CD4-positive, alpha-beta T cell treated with Interleukin-17A for 1 hour (primary cell): ENCODE data around the gene CNTNAP5.

Source experiments
- DNase-seq: peaks from one replicate; pipeline ENCODE4 v3.0.0-alpha.2; 2020

Gene CNTNAP5

GRCh38 chr2:124272261-124272841 is 247.3 kb downstream of the CNTNAP5 start:
- no peak for DNase-seq

GRCh38 chr2:124281541-124281940 is 256.5 kb downstream of the CNTNAP5 start:
- no peak for DNase-seq

DNA sequence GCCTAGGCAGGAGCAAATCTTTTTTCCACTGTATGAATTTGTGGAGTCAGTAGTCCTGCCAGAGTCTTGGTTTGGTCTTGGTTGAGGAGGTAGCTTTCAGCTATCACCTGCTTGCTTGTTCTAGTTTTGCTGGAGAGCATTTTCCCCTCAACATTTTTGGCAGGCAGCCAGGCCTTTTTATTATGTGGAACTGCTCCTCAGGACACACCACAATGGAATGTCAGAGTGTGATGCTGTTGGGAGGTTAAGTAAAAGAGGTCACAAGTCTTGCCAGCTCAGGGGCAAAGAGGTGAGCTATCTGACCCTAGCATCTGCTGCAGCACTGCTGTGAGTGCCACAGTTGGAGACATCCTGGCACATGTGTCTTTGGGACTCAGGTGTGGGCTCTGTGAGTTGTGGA is 258.0 kb downstream of the CNTNAP5 start:
- DNase-seq: no peak

DNA sequence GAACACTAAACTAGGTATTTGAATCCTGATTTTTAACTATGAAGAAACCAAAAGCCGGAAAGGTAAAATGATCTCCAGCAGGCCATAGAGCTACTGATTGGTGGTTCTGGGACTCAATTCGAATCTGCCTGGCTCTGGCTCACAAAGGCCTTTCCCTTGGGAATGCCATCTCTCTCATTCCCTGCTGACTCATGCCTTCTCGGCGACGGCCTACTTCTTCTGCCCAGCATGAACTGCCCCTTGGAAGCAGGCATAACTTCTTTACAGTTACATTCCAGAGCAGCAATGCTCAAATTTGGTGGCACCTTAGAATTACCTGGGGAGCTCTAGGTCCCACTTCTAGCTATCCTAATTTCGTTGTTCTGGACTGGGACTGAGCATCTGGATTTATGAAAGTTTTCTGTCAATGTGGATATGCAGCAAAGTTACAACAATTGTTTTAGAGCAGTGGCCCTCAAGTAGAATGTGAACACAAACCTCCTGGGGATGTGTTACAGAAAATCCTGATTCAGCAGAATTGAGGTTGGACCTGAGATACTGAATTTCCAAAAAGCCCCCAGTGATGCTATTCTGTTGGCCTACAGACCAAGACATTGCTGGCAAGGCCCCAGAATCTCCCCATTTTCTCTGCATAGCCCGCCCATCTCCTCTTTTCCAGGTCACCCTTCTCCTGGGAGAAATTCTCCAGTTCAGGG is 261.1 kb downstream of the CNTNAP5 start:
- DNase-seq: no peak

DNA sequence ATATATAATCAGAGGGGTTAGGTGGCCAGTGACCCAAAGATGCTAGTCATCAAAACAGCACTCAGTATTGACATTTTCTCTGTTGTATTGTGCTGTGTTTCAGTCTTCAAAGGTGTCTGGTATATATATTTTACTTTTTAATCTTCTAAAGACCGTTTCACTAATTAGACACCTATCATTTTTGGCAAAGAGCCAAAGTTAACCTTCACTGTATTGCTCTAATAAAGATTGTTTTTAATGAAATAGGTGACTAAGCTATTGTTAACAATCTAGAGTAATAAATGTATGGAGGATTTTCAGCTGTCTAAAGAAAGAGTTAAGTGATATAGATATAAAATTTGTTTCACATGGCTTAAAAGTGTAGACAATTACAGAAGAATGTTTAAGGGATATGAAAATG is 264.0 kb downstream of the CNTNAP5 start:
- no peak for DNase-seq

GRCh38 chr2:124289615-124290014 is 264.5 kb downstream of the CNTNAP5 start:
- DNase-seq: no peak

DNA sequence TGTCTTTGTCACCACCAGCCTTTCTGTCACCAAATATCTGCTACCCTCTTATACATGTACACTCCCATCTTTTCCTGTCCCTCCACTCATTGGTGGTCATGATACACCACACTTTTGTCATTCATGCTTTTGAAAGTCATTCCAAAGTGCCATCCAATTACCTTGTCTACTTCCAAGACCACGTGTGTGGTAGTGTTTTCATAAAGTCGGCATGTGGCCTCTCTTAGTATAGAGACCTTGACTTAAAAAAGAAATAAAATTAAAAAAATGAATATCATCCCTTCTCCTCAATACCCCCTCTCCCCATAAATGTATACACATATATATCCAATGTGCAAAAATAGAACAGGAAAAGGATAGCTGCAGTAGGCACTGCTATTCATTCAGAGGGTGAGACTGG is 271.4 kb downstream of the CNTNAP5 start:
- DNase-seq: no peak

GRCh38 chr2:124301915-124302314 is 276.8 kb downstream of the CNTNAP5 start:
- no peak for DNase-seq

DNA sequence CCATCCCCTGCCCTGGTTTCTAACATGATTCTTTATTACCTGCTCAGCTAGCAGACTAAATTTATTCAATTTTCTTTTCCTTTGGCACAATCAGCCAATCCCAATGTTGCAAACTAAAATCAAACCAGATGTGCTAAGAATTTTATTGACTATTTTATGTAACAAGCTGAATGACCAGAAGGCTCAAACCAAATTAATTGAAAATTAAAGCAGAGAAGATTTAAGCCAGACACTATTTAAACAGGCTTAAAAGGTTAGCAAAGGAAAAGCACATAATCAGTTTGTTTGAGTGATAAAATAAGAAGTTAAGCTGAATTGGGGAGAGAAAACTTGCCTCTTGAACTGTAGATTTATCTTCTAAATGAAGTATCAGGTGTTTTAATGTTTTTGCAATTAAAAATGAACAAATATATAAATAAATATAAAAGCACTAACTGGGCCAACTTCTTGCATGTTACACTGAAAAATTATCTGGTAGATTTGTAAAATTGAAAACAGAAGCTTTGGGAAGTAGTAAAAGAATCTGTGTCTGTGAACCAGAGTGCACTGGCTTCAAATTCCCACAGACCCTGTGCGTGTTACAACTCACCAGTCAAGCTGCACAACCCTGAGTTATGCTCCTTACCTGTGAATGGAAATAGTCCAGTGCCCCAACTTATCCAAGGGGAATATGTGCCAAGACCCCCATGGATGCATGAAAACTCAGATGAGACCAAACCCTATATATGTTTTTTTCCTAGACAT is 283.4 kb downstream of the CNTNAP5 start:
- no peak for DNase-seq

DNA sequence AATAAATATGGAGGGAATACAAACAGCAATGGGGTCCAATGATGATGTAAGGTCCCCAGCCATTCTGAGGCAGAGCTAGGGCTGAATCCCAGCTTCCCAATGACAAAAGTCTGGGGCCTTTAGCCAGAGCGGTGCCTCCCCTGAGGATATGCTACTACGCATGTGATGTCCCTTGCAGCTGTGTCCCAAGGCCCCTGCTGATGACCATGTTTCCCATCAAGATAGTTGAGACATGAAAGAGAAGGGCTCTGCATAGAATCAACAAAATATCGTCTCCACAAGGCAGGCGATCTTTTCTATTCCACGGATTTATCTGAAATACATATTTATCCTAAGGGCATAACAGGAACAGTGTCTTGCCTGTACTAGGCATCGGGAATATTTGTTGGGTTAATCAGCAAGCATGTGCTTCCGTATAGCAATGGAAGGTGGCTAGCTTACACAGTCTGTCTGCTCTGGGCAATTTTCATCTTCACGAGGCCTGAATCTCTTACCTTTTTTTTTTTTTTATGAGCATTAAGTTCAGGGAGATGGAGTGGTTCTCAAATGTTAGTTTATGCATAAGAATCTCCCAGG is 284.6 kb downstream of the CNTNAP5 start:
- no peak for DNase-seq

DNA sequence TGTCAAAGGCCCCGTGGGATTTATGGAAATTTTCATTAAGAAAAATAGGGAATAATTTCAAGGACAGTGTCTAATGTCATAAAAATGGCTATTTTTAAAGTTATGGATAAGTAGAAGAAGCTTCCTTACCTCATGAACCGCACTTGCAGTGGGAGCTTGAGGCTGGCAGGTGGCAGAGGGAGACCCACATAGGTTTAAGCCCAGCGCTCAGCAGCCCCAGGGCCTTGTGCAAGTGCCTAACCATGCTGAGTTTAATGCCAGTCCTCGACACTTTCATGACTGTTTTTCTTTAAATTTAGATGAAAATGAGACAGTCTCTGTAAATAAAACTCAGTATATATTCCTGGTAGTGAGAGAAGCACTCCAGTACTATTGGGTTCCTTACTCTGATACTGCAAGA is 285.6 kb downstream of the CNTNAP5 start:
- DNase-seq: no peak

- no peak for DNase-seq
These were observed 289.0 kb downstream of the CNTNAP5 start for GRCh38 chr2:124314084-124314483.

DNA sequence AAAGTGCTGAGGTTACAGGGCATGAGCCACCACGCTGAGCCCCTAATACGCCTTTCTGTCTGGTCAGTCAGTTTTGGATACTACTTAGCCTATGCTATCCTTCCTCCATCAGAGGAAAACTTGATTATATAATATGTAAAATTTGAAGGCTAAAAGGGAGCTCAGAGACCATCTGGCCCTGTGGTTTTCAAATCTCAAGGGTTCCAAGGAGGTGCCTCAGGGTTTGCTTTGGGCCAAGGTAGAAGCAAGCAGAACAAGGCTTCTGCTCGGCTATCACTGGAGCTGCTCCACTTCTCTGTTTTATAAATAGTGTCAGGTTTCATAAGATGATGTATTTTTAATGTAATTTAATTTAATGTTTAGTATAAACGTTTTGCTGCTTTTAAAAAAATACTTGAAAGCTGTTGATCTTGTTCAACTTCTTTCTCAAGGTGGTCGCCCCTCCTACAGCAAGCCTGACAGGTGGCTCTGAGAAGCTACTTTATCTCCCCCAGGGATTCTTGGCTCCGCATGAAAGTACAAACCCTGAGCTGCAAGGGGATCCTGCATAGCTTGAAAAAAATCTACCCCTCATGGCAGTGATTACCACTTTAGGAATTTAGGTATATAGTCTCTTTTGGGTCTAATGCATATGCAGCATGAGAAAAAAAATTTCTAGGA is 290.3 kb downstream of the CNTNAP5 start:
- no peak for DNase-seq

GRCh38 chr2:124316133-124316532 is 291.0 kb downstream of the CNTNAP5 start:
- DNase-seq: no peak

- no peak for DNase-seq
These were observed 292.0 kb downstream of the CNTNAP5 start for GRCh38 chr2:124316881-124317605.

- no peak for DNase-seq
These were observed 292.5 kb downstream of the CNTNAP5 start for GRCh38 chr2:124317628-124318027.

GRCh38 chr2:124318913-124319312 is 293.8 kb downstream of the CNTNAP5 start:
- no peak for DNase-seq

GRCh38 chr2:124319577-124319976 is 294.5 kb downstream of the CNTNAP5 start:
- DNase-seq: no peak

DNA sequence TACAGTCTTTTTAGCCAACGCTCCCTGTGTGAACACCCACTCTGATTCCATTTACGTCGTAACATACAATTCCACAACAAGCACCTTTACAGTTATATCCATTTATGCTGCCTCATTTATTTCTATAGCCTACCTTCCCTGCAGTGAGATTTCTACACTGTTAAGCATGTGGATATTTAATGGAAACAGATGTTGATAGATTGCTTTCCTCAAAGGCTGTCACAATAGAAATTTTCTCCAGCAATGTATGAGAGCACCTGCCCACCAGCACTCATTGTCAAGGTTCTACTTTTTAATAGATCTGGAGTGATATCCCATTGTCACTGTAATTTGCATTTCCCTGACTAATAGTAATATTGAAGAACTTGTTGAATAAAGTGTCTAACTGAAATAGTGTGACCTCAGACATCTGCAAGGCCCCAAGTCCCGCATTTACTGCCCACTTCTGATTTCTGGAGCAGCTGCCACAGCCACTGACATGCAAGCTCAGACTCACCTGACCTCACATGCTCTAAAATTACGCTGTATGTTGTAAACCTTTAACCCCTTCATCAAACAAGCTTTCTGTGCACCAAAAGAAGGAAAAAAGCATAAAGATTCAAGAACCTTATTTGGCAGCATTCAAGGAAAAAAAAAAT is 295.1 kb downstream of the CNTNAP5 start:
- DNase-seq: no peak

- no peak for DNase-seq
These were observed 298.2 kb downstream of the CNTNAP5 start for GRCh38 chr2:124323321-124323720.

GRCh38 chr2:124325667-124326440 is 300.8 kb downstream of the CNTNAP5 start:
- no peak for DNase-seq
